CD4-positive, CD25-positive, alpha-beta regulatory T cell (primary cell): ENCODE measurements around the gene KAZN. TPM values are rescaled to one million over a fixed set of nuclear protein-coding genes. Genes with fewer than 3 reads are reported as not detected.

ENCODE experiments used
- ATAC-seq, 2 donors: fragments of 150-1000 bp; cut with Tn5 transposase; one replicate each; pipeline ENCODE4 v1.10.0; 2021; ENCODE audit warnings: low read depth in 2 of 2, moderate number of reproducible peaks in 2 of 2, moderate library complexity in 1 of 2
- DNase-seq, 3 donors: peaks; one replicate each; pipeline versions ENCODE4 v3.0.0 to v3.0.0-alpha.2; 2012 to 2022; ENCODE audit warnings: mixed read lengths in 1 of 3
- H3K27ac ChIP-seq: one replicate; pipeline ENCODE4 v1.7.0; 2013; ENCODE audit warnings: mild to moderate bottlenecking, low read length; ENCODE audit not compliant: insufficient read depth, poor library complexity, severe bottlenecking
- H3K27me3 ChIP-seq: one replicate; pipeline ENCODE4 v1.7.0; 2013; ENCODE audit warnings: low read length; ENCODE audit not compliant: control insufficient read depth, insufficient read depth
- H3K36me3 ChIP-seq: one replicate; pipeline ENCODE4 v1.7.0; 2013; ENCODE audit warnings: mild to moderate bottlenecking, low read length, moderate library complexity; ENCODE audit not compliant: control insufficient read depth, insufficient read depth
- H3K4me1 ChIP-seq: 2 replicates; pipeline ENCODE4 v1.7.0; 2013; ENCODE audit warnings: mild to moderate bottlenecking, low read length; ENCODE audit not compliant: insufficient read depth, control insufficient read depth, poor library complexity, severe bottlenecking
- H3K4me3 ChIP-seq: one replicate; pipeline ENCODE4 v1.7.0; 2013; ENCODE audit warnings: low read depth, mild to moderate bottlenecking, low read length, moderate library complexity
- H3K9me3 ChIP-seq, 2 experiments: 1 replicate in 1 of 2; 2 replicates in 1 of 2; pipeline ENCODE4 v1.7.0; 2013; ENCODE audit warnings: low read length in 2 of 2, mild to moderate bottlenecking in 1 of 2, moderate library complexity in 1 of 2; ENCODE audit not compliant: control insufficient read depth in 2 of 2
- H3K27ac Mint-ChIP-seq, 3 donors: one replicate each; pipeline ENCODE4 v1.8.0; 2020 to 2022; ENCODE audit warnings: mild to moderate bottlenecking in 3 of 3, mixed read lengths in 3 of 3, moderate library complexity in 2 of 3
- H3K27me3 Mint-ChIP-seq: one replicate; pipeline ENCODE4 v1.8.0; 2022; ENCODE audit warnings: mild to moderate bottlenecking, mixed read lengths
- H3K36me3 Mint-ChIP-seq: one replicate; pipeline ENCODE4 v1.8.0; 2020; ENCODE audit warnings: mixed read lengths
- H3K4me1 Mint-ChIP-seq, 4 donors: one replicate each; pipeline ENCODE4 v1.8.0; 2020 to 2022; ENCODE audit warnings: mixed read lengths in 4 of 4, mild to moderate bottlenecking in 1 of 4
- H3K4me3 Mint-ChIP-seq, 4 donors: one replicate each; pipeline ENCODE4 v1.8.0; 2020 to 2022; ENCODE audit warnings: mild to moderate bottlenecking in 4 of 4, mixed read lengths in 4 of 4, moderate library complexity in 3 of 4
- H3K9me3 Mint-ChIP-seq, 7 donors: one replicate each; pipeline ENCODE4 v1.8.0; 2020 to 2022; ENCODE audit warnings: mixed read lengths in 7 of 7, mild to moderate bottlenecking in 3 of 7, moderate library complexity in 2 of 7
- polyA plus RNA-seq, 4 donors: library from polyadenylated mRNA; unstranded; fragments of 300-500 nt; fragmentation: Illumina TruSeq; gene quantifications; one replicate each; pipeline ENCODE4 v1.2.3, GENCODE V29; 2021
- total RNA-seq: library from RNA; stranded (reverse); gene quantifications from one replicate; pipeline ENCODE4 v1.2.3, GENCODE V29; 2022

The KAZN gene
- total and polyA plus RNA-seq, 5 donors from 2014 or later: not detected

- no peaks in the 10 kb centered on the region for H3K9me3 ChIP-seq
- no peaks in the 10 kb centered on the region for H3K4me1 ChIP-seq
- Mint-ChIP-seq H3K4me3 (no peak overlapping the region), H3K4me1 (no peaks in the 10 kb centered on the region), H3K9me3 (peaks cover 0 to 5% (median 0%) of the 10 kb centered on the region in 7 donors), H3K36me3 (no peaks in the 10 kb centered on the region), H3K27me3 (no peaks in the 10 kb centered on the region), H3K27ac (no peak overlapping the region)
- ATAC-seq (no peak), DNase-seq (no peak)
- H3K27ac ChIP-seq: no peak overlapping the region
- no peaks in the 10 kb centered on the region for H3K36me3 ChIP-seq
- H3K27me3 ChIP-seq: no peaks in the 10 kb centered on the region
- H3K4me3 ChIP-seq: no peak overlapping the region
These were observed 310.8 kb downstream of the KAZN start for GRCh38 chr1:14909273-14909672.

GRCh38 chr1:14909920-14910460 is 311.5 kb downstream of the KAZN start:
- no peak overlapping the region for H3K4me3 ChIP-seq
- H3K27ac Mint-ChIP-seq: no peak overlapping the region
- DNase-seq (no peak), ATAC-seq (no peak)
- no peak overlapping the region for H3K4me3 Mint-ChIP-seq
- H3K36me3 ChIP-seq: no peaks in the 10 kb centered on the region
- H3K9me3 ChIP-seq: no peaks in the 10 kb centered on the region
- H3K4me1 ChIP-seq: no peaks in the 10 kb centered on the region
- H3K9me3 Mint-ChIP-seq: peaks cover 0 to 5% (median 0%) of the 10 kb centered on the region in 7 donors
- no peaks in the 10 kb centered on the region for H3K4me1 Mint-ChIP-seq
- no peaks in the 10 kb centered on the region for H3K36me3 Mint-ChIP-seq
- no peak overlapping the region for H3K27ac ChIP-seq
- no peaks in the 10 kb centered on the region for H3K27me3 Mint-ChIP-seq
- H3K27me3 ChIP-seq: no peaks in the 10 kb centered on the region

- Histone ChIP-seq H3K9me3 (no peaks in the 10 kb centered on the region), H3K4me1 (no peaks in the 10 kb centered on the region), H3K36me3 (no peaks in the 10 kb centered on the region), H3K27ac (no peak overlapping the region), H3K4me3 (no peak overlapping the region), H3K27me3 (no peaks in the 10 kb centered on the region)
- H3K4me3 Mint-ChIP-seq: no peak overlapping the region
- no peaks in the 10 kb centered on the region for H3K36me3 Mint-ChIP-seq
- no peaks in the 10 kb centered on the region for H3K27me3 Mint-ChIP-seq
- ATAC-seq (no peak), DNase-seq (no peak)
- H3K27ac Mint-ChIP-seq: no peak overlapping the region
- H3K9me3 Mint-ChIP-seq: peaks cover 0 to 5% (median 0%) of the 10 kb centered on the region in 7 donors
- H3K4me1 Mint-ChIP-seq: no peaks in the 10 kb centered on the region
These were observed 312.7 kb downstream of the KAZN start for GRCh38 chr1:14910984-14911721.

- Histone ChIP-seq H3K27me3 (no peaks in the 10 kb centered on the region), H3K4me1 (no peaks in the 10 kb centered on the region), H3K4me3 (no peak overlapping the region), H3K27ac (no peak overlapping the region), H3K9me3 (no peaks in the 10 kb centered on the region), H3K36me3 (no peaks in the 10 kb centered on the region)
- Mint-ChIP-seq H3K4me1 (no peaks in the 10 kb centered on the region), H3K9me3 (peaks cover 0 to 1% (median 0%) of the 10 kb centered on the region in 7 donors), H3K4me3 (no peak overlapping the region), H3K36me3 (no peaks in the 10 kb centered on the region), H3K27me3 (no peaks in the 10 kb centered on the region), H3K27ac (no peak overlapping the region)
- DNase-seq (no peak), ATAC-seq (no peak)
These were observed 314.5 kb downstream of the KAZN start for GRCh38 chr1:14912839-14913481.

GRCh38 chr1:14913482-14914177 is 315.1 kb downstream of the KAZN start:
- Histone ChIP-seq H3K4me1 (no peaks in the 10 kb centered on the region), H3K27me3 (no peaks in the 10 kb centered on the region), H3K36me3 (no peaks in the 10 kb centered on the region), H3K9me3 (no peaks in the 10 kb centered on the region), H3K4me3 (no peak overlapping the region), H3K27ac (no peak overlapping the region)
- Mint-ChIP-seq H3K4me3 (peak overlapping the region in 1 of 4 donors; percentile 43), H3K36me3 (no peaks in the 10 kb centered on the region), H3K9me3 (peaks cover 0 to 1% (median 0%) of the 10 kb centered on the region in 7 donors), H3K27ac (no peak overlapping the region), H3K4me1 (no peaks in the 10 kb centered on the region), H3K27me3 (no peaks in the 10 kb centered on the region)
- DNase-seq: no peak
- ATAC-seq: no peak

GRCh38 chr1:14914351-14914988 is 316.0 kb downstream of the KAZN start:
- Histone ChIP-seq H3K27me3 (no peaks in the 10 kb centered on the region), H3K9me3 (no peaks in the 10 kb centered on the region), H3K4me1 (no peaks in the 10 kb centered on the region), H3K36me3 (no peaks in the 10 kb centered on the region), H3K4me3 (no peak overlapping the region), H3K27ac (no peak overlapping the region)
- no peak for ATAC-seq
- Mint-ChIP-seq H3K27me3 (no peaks in the 10 kb centered on the region), H3K36me3 (no peaks in the 10 kb centered on the region), H3K4me1 (no peaks in the 10 kb centered on the region), H3K9me3 (peaks cover 0 to 1% (median 0%) of the 10 kb centered on the region in 7 donors), H3K4me3 (no peak overlapping the region), H3K27ac (no peak overlapping the region)
- no peak for DNase-seq

- no peak overlapping the region for H3K27ac Mint-ChIP-seq
- H3K36me3 Mint-ChIP-seq: no peaks in the 10 kb centered on the region
- H3K36me3 ChIP-seq: no peaks in the 10 kb centered on the region
- H3K27ac ChIP-seq: no peak overlapping the region
- no peak for ATAC-seq
- DNase-seq: peak in 2 of 3 donors; percentile 5 to 16
- H3K4me1 Mint-ChIP-seq: no peaks in the 10 kb centered on the region
- H3K4me1 ChIP-seq: no peaks in the 10 kb centered on the region
- H3K4me3 ChIP-seq: no peak overlapping the region
- H3K27me3 ChIP-seq: no peaks in the 10 kb centered on the region
- H3K9me3 Mint-ChIP-seq: no peaks in the 10 kb centered on the region
- no peaks in the 10 kb centered on the region for H3K9me3 ChIP-seq
- H3K27me3 Mint-ChIP-seq: no peaks in the 10 kb centered on the region
- no peak overlapping the region for H3K4me3 Mint-ChIP-seq
These were observed 317.0 kb downstream of the KAZN start for GRCh38 chr1:14915356-14916054.
